Uterus (tissue), 2 donors: ENCODE results near the gene TRIOBP.

Experiments used
- POLR2A ChIP-seq, 2 donors: fragments of 450-650 bp; IDR thresholded peaks; one replicate each; pipeline ENCODE4 v1.6.1; 2016; ENCODE audit warnings: antibody characterized with exemption in 2 of 2, mild to moderate bottlenecking in 1 of 2, moderate library complexity in 1 of 2
- TF ChIP-seq, protein P1 (sequence below), 4 experiments: fragments of 200-600 bp in 2 of 4; fragments of 450-650 bp in 2 of 4; sonication (generic) in 2 of 4; IDR thresholded peaks; one replicate each; pipeline ENCODE4 v1.5.1; 2016 to 2019; ENCODE audit warnings: antibody characterized with exemption in 4 of 4, mild to moderate bottlenecking in 2 of 4, moderate library complexity in 1 of 4

DNA sequence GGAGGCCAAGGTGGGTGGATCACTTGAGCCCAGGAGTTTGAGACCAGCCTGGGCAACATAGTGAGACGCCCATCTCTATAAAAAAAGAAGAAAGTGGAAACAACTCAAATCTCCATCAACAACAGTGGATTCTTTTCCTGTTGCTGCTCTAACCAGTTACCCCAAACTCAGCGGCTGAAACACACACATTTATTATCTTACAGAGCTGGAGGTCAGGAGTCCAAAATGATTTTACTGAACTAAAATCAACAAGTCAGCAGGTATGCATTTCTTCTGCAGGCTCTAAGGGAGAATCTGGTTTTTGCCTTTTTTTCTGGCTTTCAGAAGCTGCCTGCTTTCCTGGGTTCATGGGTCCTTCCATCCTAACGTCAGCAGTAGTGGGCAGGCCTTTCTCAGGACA, 99.2 kb downstream of the TRIOBP start:
- TF ChIP-seq POLR2A (IDR thresholded peaks at IDR 0.05) = no peak
- TF ChIP-seq, protein P1, sequence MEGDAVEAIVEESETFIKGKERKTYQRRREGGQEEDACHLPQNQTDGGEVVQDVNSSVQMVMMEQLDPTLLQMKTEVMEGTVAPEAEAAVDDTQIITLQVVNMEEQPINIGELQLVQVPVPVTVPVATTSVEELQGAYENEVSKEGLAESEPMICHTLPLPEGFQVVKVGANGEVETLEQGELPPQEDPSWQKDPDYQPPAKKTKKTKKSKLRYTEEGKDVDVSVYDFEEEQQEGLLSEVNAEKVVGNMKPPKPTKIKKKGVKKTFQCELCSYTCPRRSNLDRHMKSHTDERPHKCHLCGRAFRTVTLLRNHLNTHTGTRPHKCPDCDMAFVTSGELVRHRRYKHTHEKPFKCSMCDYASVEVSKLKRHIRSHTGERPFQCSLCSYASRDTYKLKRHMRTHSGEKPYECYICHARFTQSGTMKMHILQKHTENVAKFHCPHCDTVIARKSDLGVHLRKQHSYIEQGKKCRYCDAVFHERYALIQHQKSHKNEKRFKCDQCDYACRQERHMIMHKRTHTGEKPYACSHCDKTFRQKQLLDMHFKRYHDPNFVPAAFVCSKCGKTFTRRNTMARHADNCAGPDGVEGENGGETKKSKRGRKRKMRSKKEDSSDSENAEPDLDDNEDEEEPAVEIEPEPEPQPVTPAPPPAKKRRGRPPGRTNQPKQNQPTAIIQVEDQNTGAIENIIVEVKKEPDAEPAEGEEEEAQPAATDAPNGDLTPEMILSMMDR (IDR thresholded peaks at IDR 0.05) = no peak
